G401.6 (cell line): ENCODE results near the gene FAM219A.

ENCODE experiments used
- FAIRE-seq: peaks from 2 replicates; lab custom pipeline; 2012; peaks lifted over from hg19 to GRCh38; lab: Jason Lieb, UNC

The FAM219A gene

GRCh38 chr9:34399729-34400128, 58.6 kb downstream of the FAM219A start:
- FAIRE-seq, result no peak

- no peak for FAIRE-seq
These were observed 59.5 kb downstream of the FAM219A start for GRCh38 chr9:34398875-34399274.

GRCh38 chr9:34396276-34397214, 61.8 kb downstream of the FAM219A start:
- FAIRE-seq, result no peak

GRCh38 chr9:34392511-34392910, 65.9 kb downstream of the FAM219A start:
- FAIRE-seq, result no peak

- no peak for FAIRE-seq
These were observed 71.1 kb downstream of the FAM219A start for GRCh38 chr9:34387239-34387638.

- FAIRE-seq, result no peak
These were observed 71.7 kb downstream of the FAM219A start for GRCh38 chr9:34386656-34387055.

- FAIRE-seq, result no peak
These were observed 72.7 kb downstream of the FAM219A start for GRCh38 chr9:34385561-34386230.

GRCh38 chr9:34384368-34385165, 73.8 kb downstream of the FAM219A start:
- no peak for FAIRE-seq

GRCh38 chr9:34383904-34384303, 74.5 kb downstream of the FAM219A start:
- no peak for FAIRE-seq

- no peak for FAIRE-seq
These were observed 75.5 kb downstream of the FAM219A start for GRCh38 chr9:34382879-34383278.

GRCh38 chr9:34382054-34382453, 76.3 kb downstream of the FAM219A start:
- FAIRE-seq, result no peak

- no peak for FAIRE-seq
These were observed 77.0 kb downstream of the FAM219A start for GRCh38 chr9:34381323-34381722.

- no peak for FAIRE-seq
These were observed 77.7 kb downstream of the FAM219A start for GRCh38 chr9:34380511-34381315.

- FAIRE-seq, result no peak
These were observed 78.3 kb downstream of the FAM219A start for GRCh38 chr9:34380034-34380510.

- peak; percentile 74 for FAIRE-seq
These were observed 78.9 kb downstream of the FAM219A start for GRCh38 chr9:34379334-34380033.

- no peak for FAIRE-seq
These were observed 79.9 kb downstream of the FAM219A start for GRCh38 chr9:34378376-34379060.

- FAIRE-seq, result no peak
These were observed 81.0 kb downstream of the FAM219A start for GRCh38 chr9:34377404-34377746.

GRCh38 chr9:34376596-34377403, 81.6 kb downstream of the FAM219A start, which contains the start of gene MYORG:
Gene MYORG (minus strand): TSS chr9:34376898. CDS start chr9:34372943, 3,955 bp downstream.
- peak; percentile 97 for FAIRE-seq

- no peak for FAIRE-seq
These were observed 82.3 kb downstream of the FAM219A start for GRCh38 chr9:34375901-34376595.
